HG03342 (cell line): Measurements from ENCODE around the gene AGPAT2.

Source experiments
- ATAC-seq: cut with Tn5 transposase; IDR thresholded peaks from one replicate; pipeline ENCODE4 v1.9.1; 2021; ENCODE audit warnings: mild to moderate bottlenecking, moderate library complexity; ENCODE audit not compliant: unreplicated experiment

The AGPAT2 gene

GRCh38 chr9:136690104-136690805, 3.0 kb upstream of the AGPAT2 start:
- no peak for ATAC-seq

- ATAC-seq: no peak
These were observed 1.8 kb upstream of the AGPAT2 start for GRCh38 chr9:136689108-136689460.

- no peak for ATAC-seq
These were observed 1.2 kb upstream of the AGPAT2 start for GRCh38 chr9:136688274-136689107.

- ATAC-seq: no peak
These were observed 515 bp upstream of the AGPAT2 start for GRCh38 chr9:136687721-136688223.

DNA sequence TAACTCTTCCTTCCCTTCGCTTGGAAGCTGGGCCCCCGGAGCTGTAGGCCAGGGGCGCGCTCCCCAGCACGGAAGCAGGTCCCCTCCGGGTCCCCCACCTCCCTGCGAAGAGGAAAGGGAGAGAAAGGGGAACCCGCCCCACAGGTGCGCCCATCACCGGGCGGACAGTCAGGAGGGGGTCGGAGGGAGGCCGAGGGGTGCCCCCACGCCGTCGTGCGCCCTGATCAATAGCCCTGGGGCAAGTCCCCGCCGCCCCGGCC, 793 bp downstream of the AGPAT2 start:
- ATAC-seq: no peak

GRCh38 chr9:136685790-136686533, 1.3 kb downstream of the AGPAT2 start:
- no peak for ATAC-seq

- ATAC-seq: no peak
These were observed 2.0 kb downstream of the AGPAT2 start for GRCh38 chr9:136685216-136685615.

- ATAC-seq: no peak
These were observed 2.5 kb downstream of the AGPAT2 start for GRCh38 chr9:136684799-136685198.

DNA sequence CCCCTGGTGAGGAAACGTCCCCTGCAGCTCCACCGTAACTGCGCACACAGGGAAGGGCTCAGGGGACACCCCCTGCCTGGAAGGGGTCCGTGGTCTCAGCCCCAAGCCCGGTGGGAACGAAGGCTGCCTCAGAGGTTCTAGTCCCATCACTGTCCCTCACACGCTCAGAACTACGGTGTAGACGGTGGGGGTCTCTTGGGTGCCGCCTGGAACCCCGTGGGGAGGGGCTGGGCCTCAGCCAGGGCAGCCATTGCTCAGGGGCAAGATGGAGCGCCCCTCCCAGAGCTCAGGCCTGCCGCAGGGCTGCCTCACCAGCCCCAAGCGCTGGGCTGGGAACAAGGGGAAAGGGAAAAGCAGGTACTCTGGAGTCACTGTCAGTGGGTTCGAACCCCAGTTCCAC, 2.9 kb downstream of the AGPAT2 start:
- ATAC-seq: no peak

GRCh38 chr9:136683755-136684154, 3.5 kb downstream of the AGPAT2 start:
- no peak for ATAC-seq

DNA sequence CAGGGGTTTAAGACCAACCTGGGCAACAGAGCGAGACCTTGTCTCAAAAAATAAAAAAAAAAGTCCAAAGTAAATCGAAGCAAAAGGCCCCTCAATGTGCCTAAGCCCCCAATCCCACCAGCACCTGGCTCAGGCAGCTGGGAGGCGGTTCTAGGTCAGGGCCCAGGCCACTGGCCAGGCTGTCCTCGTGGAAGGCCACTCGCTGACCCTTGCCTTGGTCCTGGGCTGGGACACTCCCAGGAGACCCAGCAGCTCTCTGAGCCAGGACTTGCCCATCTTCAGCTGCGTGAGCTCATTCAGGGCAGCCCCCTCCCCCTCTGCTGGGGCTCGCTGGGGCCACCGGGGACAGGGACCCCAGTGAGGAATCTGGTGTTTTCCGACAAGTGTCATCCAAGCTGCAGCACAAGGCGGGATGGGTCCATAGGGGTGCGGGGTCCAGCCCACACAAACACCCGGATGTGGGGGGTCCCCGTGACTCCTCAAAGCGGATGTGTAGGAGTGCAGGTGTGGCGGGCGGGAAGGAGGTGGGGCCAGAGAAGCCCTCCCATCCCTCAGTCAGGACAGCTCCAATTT, 4.0 kb downstream of the AGPAT2 start:
- ATAC-seq: no peak

GRCh38 chr9:136682710-136683109, 4.5 kb downstream of the AGPAT2 start:
- no peak for ATAC-seq

DNA sequence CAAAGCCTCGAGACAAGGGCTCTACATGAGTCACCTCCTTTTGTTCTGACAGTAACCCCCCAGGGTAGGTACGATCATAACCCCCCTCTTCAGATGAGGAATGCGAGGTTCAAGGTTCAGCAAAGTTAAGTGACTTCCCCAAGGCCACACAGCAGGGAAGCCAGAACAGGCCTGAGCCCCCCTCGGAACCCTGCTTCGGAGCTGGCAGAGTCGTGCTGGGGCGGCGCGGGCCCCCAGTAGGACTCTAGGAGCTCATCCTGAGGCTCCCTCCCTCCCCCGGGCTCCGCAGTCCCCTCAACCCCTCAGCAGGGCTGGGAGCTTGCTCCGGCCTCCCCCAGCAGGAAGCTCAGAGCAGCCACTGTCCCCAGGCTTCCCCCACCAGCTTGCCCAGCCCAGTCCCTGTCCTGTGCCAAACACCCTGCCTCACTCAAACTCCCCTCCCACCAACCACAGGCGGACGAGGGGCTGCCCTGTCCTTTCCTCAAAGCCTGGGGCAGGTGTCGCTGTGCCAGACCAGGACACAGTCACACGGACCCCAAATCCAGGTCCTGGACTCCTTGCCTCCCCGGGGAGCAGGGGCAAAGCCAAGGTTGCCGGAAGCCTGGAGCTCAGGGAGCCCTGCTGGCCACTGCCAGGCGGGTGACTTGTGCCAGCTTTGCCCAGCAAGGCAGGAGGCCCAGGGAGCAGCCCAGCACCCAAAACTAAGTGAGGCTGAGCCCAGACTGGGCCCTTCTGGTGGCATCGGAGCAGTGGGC, 5.1 kb downstream of the AGPAT2 start:
- no peak for ATAC-seq

GRCh38 chr9:136681029-136681428, 6.2 kb downstream of the AGPAT2 start:
- no peak for ATAC-seq

DNA sequence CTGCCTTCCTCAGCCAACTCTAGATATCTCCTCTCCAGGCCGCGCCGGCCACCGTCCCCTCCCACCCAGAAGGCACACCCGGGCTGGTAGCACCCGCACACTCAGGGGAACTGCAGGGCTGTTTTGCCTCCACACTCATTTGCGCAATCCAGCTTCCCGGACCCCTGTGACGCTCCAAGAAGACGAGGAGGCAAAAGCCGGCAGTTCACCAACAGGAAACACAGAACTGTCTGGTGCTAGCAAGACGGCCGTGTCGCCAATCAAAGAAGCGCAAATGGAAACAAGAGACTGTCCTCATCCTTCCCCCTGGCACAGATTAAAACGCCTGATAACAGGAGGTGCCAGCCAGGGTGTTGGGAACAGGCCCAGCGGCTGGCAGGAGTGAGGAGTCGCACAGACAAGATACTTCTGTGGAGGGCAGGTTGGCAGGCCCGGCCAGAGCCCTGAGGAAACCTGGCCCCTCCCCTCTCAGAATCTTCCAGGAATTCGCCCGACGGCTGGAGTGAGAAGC, 7.8 kb downstream of the AGPAT2 start:
- no peak for ATAC-seq

- no peak for ATAC-seq
These were observed 8.6 kb downstream of the AGPAT2 start for GRCh38 chr9:136678624-136679023.

DNA sequence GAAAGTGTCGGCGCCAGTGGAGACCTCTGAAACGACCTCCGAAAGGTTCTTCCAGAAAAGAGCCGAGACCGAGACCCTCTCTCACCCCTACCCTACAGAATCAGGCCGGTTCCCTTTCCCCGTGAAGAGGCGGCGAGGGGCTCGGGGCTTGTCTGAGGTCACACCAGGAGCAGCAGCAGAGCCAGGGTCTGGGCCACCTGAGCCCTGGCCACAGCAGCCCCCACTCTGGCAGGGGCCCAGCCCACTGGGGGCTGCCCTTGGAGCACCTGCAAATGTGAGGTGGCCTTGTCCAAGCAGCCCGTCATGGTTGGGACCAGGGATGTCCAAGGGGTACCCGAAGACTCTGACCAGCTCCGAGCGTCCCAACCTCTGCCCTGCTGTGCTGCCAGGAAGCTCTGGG, 9.2 kb downstream of the AGPAT2 start:
- ATAC-seq: no peak

GRCh38 chr9:136676920-136677686, 10.2 kb downstream of the AGPAT2 start:
- no peak for ATAC-seq

- ATAC-seq: no peak
These were observed 10.9 kb downstream of the AGPAT2 start for GRCh38 chr9:136676297-136676794.
